ENCODE measurements around the gene KIAA0040.

Gene KIAA0040

DNA sequence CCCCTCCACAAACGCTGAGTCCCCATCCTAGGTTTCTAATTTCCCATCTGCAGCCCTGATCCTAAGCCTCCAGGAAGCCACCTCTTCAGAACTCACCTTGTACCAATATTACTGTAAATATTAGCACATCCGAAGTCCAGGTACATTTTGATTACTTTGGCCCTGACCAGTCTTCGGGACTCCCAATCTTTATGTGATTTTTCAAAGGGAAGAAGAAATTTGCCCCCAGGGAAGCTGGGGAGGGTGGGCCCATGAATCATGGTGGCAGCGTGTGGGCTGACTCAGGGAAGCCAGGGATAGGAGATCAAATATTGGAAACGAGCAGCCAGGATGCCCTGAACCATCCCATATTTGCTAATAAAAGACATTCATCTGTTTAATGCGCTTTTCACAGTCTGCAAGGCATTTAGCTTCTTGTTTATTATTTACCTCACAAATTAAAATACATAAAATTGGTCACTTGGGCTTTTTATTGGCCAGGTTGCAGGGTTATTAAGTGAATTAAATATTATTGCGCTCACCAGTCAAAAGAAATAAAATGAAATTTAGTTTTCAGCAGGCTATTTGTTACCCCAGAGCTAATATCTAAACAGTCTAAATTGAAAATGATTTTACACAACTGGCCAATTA, 46.6 kb downstream of the KIAA0040 start:
- no peak overlapping the region for H3K4me2 ChIP-seq (ENCODE audit: low read length)
- no peak overlapping the region for H4K8ac ChIP-seq (ENCODE audit: low read depth, low read length)
- H3K27me3 ChIP-seq (ENCODE audit: insufficient read depth, low read length, poor library complexity) = no peaks in the 10 kb centered on the region
- no peak overlapping the region for H3K23ac ChIP-seq (ENCODE audit: low read length)
- no peaks in the 10 kb centered on the region for H3K79me2 ChIP-seq (ENCODE audit: control insufficient read depth, insufficient read depth, low read length)
- H3K4me3 ChIP-seq (ENCODE audit: low read length) = no peak overlapping the region
- no peak overlapping the region for H2AK5ac ChIP-seq (ENCODE audit: low read length)
- no peaks in the 10 kb centered on the region for H3K79me1 ChIP-seq (ENCODE audit: low read length)
- H3K56ac ChIP-seq (ENCODE audit: low read length) = no peak overlapping the region
- no peak overlapping the region for H3K27ac ChIP-seq (ENCODE audit: low read depth, low read length)
- no peak overlapping the region for H4K5ac ChIP-seq (ENCODE audit: low read length)
- no peaks in the 10 kb centered on the region for H3K4me1 ChIP-seq (ENCODE audit: control insufficient read depth, low read depth, low read length)
- WGBS (ENCODE audit: extremely low coverage, insufficient coverage, low lambda C conversion rate) = no CpG with 5 or more reads among the region's 7 CpGs
- DNase-seq = no peak
- H2BK15ac ChIP-seq (replicated peaks; ENCODE audit: low read depth) = no peak overlapping the region
- no peak overlapping the region for H2BK5ac ChIP-seq (ENCODE audit: low read length)
- H3K9ac ChIP-seq (ENCODE audit: low read length) = no peak overlapping the region
- H2BK120ac ChIP-seq (ENCODE audit: low read depth, low read length) = no peak overlapping the region
- no peak overlapping the region for H3K4ac ChIP-seq (ENCODE audit: low read depth, low read length)
- no peaks in the 10 kb centered on the region for H3K36me3 ChIP-seq (ENCODE audit: control insufficient read depth, insufficient read depth, low read length)
- H3K18ac ChIP-seq (ENCODE audit: low read length) = no peak overlapping the region

DNA sequence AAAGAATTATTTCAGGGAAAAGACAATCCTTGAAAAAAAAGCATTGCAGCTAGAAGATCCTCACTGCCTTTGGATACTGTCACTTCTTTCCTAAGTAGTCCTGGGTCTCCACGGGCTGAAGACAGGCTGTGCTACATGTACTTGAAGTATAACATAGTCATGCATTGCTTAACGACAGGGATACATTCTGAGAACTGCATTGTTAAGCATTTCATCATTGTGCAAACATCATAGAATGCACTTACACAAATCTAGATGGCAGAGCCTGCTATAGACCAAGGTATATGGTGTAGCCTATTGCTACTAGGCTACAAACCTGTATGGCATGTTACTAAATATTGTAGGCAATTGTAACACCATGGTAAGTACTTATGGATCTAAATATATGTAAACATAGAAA, 54.0 kb downstream of the KIAA0040 start:
- Histone ChIP-seq H3K4me2 (ENCODE audit: low read length) (no peak overlapping the region), H3K79me2 (ENCODE audit: control insufficient read depth, insufficient read depth, low read length) (no peaks in the 10 kb centered on the region), H3K79me1 (ENCODE audit: low read length) (no peaks in the 10 kb centered on the region), H4K5ac (ENCODE audit: low read length) (no peak overlapping the region), H2BK5ac (ENCODE audit: low read length) (no peak overlapping the region), H3K4me1 (ENCODE audit: control insufficient read depth, low read depth, low read length) (no peaks in the 10 kb centered on the region), H2BK15ac (replicated peaks; ENCODE audit: low read depth) (no peak overlapping the region), H3K9ac (ENCODE audit: low read length) (no peak overlapping the region), H3K4me3 (ENCODE audit: low read length) (no peak overlapping the region), H4K8ac (ENCODE audit: low read depth, low read length) (no peak overlapping the region), H3K23ac (ENCODE audit: low read length) (no peak overlapping the region), H3K27ac (ENCODE audit: low read depth, low read length) (no peak overlapping the region), H2AK5ac (ENCODE audit: low read length) (no peak overlapping the region), H3K18ac (ENCODE audit: low read length) (no peak overlapping the region), H3K36me3 (ENCODE audit: control insufficient read depth, insufficient read depth, low read length) (no peaks in the 10 kb centered on the region), H3K4ac (ENCODE audit: low read depth, low read length) (no peak overlapping the region), H3K27me3 (ENCODE audit: insufficient read depth, low read length, poor library complexity) (no peaks in the 10 kb centered on the region), H2BK120ac (ENCODE audit: low read depth, low read length) (no peak overlapping the region), H3K56ac (ENCODE audit: low read length) (no peak overlapping the region)
- no peak for DNase-seq
- WGBS (ENCODE audit: extremely low coverage, insufficient coverage, low lambda C conversion rate) = no CpG with 5 or more reads among the region's 2 CpGs

DNA sequence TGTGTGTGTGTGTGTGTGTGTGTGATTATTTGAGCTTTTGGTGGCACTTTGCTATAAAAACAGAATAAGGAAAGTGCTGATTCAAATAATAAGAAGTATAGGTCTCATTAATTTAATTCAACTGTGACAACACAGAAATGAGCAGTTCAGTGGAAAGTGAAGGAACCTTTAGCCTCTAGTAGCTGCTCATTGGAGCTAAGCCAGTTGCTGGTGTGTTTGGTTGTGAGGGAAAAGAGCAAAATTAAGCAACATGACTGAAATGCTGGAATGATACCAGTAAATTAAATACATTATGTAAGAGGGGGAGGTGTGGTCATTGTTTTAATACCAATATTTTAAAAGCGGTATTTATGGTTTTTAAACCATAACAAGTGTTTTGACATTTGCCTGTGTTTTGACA, 55.2 kb downstream of the KIAA0040 start:
- Histone ChIP-seq H3K23ac (ENCODE audit: low read length) (no peak overlapping the region), H4K8ac (ENCODE audit: low read depth, low read length) (no peak overlapping the region), H3K4me2 (ENCODE audit: low read length) (no peak overlapping the region), H3K18ac (ENCODE audit: low read length) (no peak overlapping the region), H3K79me2 (ENCODE audit: control insufficient read depth, insufficient read depth, low read length) (no peaks in the 10 kb centered on the region), H3K4me1 (ENCODE audit: control insufficient read depth, low read depth, low read length) (no peaks in the 10 kb centered on the region), H3K9ac (ENCODE audit: low read length) (no peak overlapping the region), H2BK15ac (replicated peaks; ENCODE audit: low read depth) (no peak overlapping the region), H4K5ac (ENCODE audit: low read length) (no peak overlapping the region), H3K36me3 (ENCODE audit: control insufficient read depth, insufficient read depth, low read length) (no peaks in the 10 kb centered on the region), H3K4me3 (ENCODE audit: low read length) (no peak overlapping the region), H2BK120ac (ENCODE audit: low read depth, low read length) (no peak overlapping the region), H2AK5ac (ENCODE audit: low read length) (no peak overlapping the region), H3K4ac (ENCODE audit: low read depth, low read length) (no peak overlapping the region), H3K56ac (ENCODE audit: low read length) (no peak overlapping the region), H2BK5ac (ENCODE audit: low read length) (no peak overlapping the region), H3K27me3 (ENCODE audit: insufficient read depth, low read length, poor library complexity) (no peaks in the 10 kb centered on the region), H3K79me1 (ENCODE audit: low read length) (no peaks in the 10 kb centered on the region), H3K27ac (ENCODE audit: low read depth, low read length) (no peak overlapping the region)
- WGBS (ENCODE audit: extremely low coverage, insufficient coverage, low lambda C conversion rate) = no CpG with 5 or more reads among the region's 1 CpG
- no peak for DNase-seq

DNA sequence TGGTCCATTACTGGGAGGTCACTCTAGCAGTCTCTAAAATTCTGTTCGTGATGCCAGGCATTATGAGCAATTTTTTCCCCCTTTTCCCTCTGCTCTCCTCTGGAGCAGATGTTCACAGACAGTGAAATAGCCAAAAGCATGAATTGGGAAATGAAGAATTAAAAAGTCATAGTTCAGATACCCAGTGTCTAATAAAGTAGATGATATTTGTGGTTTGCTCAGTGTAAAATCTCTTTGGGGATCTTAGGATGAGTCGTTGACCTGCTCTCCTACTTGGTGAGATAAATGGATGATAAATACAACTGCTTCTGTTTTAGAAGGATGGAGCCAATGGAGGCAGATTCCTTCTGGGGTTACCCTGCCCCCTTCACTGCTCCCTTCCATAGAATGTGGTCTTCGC, 56.3 kb downstream of the KIAA0040 start:
- H2BK15ac ChIP-seq (replicated peaks; ENCODE audit: low read depth) = no peak overlapping the region
- H4K8ac ChIP-seq (ENCODE audit: low read depth, low read length) = no peak overlapping the region
- no peaks in the 10 kb centered on the region for H3K79me1 ChIP-seq (ENCODE audit: low read length)
- no peak overlapping the region for H3K23ac ChIP-seq (ENCODE audit: low read length)
- H3K18ac ChIP-seq (ENCODE audit: low read length) = no peak overlapping the region
- no peak overlapping the region for H3K4me3 ChIP-seq (ENCODE audit: low read length)
- no peak overlapping the region for H3K4me2 ChIP-seq (ENCODE audit: low read length)
- WGBS (ENCODE audit: extremely low coverage, insufficient coverage, low lambda C conversion rate) = no CpG with 5 or more reads among the region's 3 CpGs
- H2BK5ac ChIP-seq (ENCODE audit: low read length) = no peak overlapping the region
- no peak overlapping the region for H3K56ac ChIP-seq (ENCODE audit: low read length)
- H3K4ac ChIP-seq (ENCODE audit: low read depth, low read length) = no peak overlapping the region
- H3K4me1 ChIP-seq (ENCODE audit: control insufficient read depth, low read depth, low read length) = no peaks in the 10 kb centered on the region
- no peak overlapping the region for H2AK5ac ChIP-seq (ENCODE audit: low read length)
- no peak overlapping the region for H3K9ac ChIP-seq (ENCODE audit: low read length)
- no peak overlapping the region for H2BK120ac ChIP-seq (ENCODE audit: low read depth, low read length)
- H3K27ac ChIP-seq (ENCODE audit: low read depth, low read length) = no peak overlapping the region
- H3K36me3 ChIP-seq (ENCODE audit: control insufficient read depth, insufficient read depth, low read length) = no peaks in the 10 kb centered on the region
- no peaks in the 10 kb centered on the region for H3K27me3 ChIP-seq (ENCODE audit: insufficient read depth, low read length, poor library complexity)
- DNase-seq = no peak
- no peak overlapping the region for H4K5ac ChIP-seq (ENCODE audit: low read length)
- no peaks in the 10 kb centered on the region for H3K79me2 ChIP-seq (ENCODE audit: control insufficient read depth, insufficient read depth, low read length)

DNA sequence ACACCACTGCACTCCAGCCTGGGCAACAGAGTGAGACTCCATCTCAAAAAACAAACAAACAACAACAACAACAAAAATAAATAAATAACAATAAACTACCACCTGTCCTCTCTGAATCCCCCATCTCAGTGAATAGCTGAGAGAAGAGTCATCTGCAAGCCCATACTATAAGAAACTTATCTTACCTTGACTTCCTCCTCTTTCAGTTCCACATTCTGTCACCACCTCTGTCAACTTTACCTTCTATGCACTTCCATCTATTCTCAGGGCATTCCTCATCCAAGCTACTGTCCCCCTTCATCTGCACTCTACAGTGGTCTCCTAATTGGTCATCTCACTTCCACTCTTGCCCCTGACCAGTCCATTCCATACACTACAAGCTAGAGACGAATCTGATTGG, 58.1 kb downstream of the KIAA0040 start:
- Histone ChIP-seq H4K5ac (ENCODE audit: low read length) (no peak overlapping the region), H3K27ac (ENCODE audit: low read depth, low read length) (no peak overlapping the region), H4K8ac (ENCODE audit: low read depth, low read length) (no peak overlapping the region), H3K4me2 (ENCODE audit: low read length) (no peak overlapping the region), H3K4me3 (ENCODE audit: low read length) (no peak overlapping the region), H3K36me3 (ENCODE audit: control insufficient read depth, insufficient read depth, low read length) (no peaks in the 10 kb centered on the region), H3K4me1 (ENCODE audit: control insufficient read depth, low read depth, low read length) (peaks cover 6% of the 10 kb centered on the region), H3K79me2 (ENCODE audit: control insufficient read depth, insufficient read depth, low read length) (no peaks in the 10 kb centered on the region), H3K9ac (ENCODE audit: low read length) (no peak overlapping the region), H2BK120ac (ENCODE audit: low read depth, low read length) (no peak overlapping the region), H3K79me1 (ENCODE audit: low read length) (no peaks in the 10 kb centered on the region), H2AK5ac (ENCODE audit: low read length) (no peak overlapping the region), H3K27me3 (ENCODE audit: insufficient read depth, low read length, poor library complexity) (no peaks in the 10 kb centered on the region), H3K4ac (ENCODE audit: low read depth, low read length) (no peak overlapping the region), H2BK15ac (replicated peaks; ENCODE audit: low read depth) (no peak overlapping the region), H3K56ac (ENCODE audit: low read length) (no peak overlapping the region), H3K18ac (ENCODE audit: low read length) (no peak overlapping the region), H3K23ac (ENCODE audit: low read length) (no peak overlapping the region), H2BK5ac (ENCODE audit: low read length) (no peak overlapping the region)
- no CpG with 5 or more reads among the region's 1 CpG for WGBS (ENCODE audit: extremely low coverage, insufficient coverage, low lambda C conversion rate)
- no peak for DNase-seq

Data from mesendoderm (in vitro differentiated cells).